ENCODE data around the gene TMX2. TPM values are rescaled to one million over a fixed set of nuclear protein-coding genes. Genes with fewer than 3 reads are reported as not detected.

Gene TMX2
- total and polyA plus RNA-seq, 9 of the 15 experiments (the other 6 are each of a cell fraction or from before 2014, with no cell fraction given): 176 to 433 (median 227) TPM

DNA sequence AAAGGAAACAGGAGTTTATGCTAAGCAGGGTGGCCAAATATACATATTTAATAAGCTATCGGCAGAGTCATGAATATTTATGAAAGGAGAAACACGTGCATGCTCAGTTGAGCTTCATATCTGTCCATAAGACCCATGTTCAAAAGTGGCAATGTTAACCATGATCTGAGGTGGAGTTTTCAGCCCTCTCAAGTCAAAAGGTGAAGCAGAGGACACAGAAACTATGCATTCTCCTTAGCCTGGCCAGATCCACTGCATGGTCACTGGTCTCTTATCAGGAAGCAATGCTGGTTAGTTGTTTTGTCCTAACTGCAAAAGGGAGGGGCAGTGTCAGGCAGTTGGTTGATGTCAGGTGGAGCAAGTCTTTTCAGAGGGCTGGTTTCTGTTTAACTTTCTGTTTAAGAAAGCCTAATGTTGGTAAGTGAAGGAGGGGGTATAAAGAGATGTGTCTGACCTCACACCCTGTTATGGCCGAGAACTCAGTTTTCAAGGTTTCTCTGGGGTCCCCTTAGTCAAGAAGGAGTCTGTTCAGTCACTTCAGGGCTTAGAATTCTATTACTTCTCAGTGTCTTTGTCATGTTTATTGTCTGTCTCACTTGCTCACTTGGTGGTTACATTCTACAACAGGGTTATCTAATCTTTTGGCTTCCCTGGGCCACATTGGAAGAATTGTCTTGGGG, 23.4 kb downstream of the TMX2 start (continued):
- TF ChIP-seq TOE1 (IDR thresholded peaks at IDR 0.05; ENCODE audit: borderline replicate concordance): 0 out of 2 replicates have a peak, but pooled peaks have one; percentile 59
- no peak for TF ChIP-seq TOE1 (CRISPR knock-in tag; IDR thresholded peaks at IDR 0.05; ENCODE audit: borderline replicate concordance, low read depth)
- 0 out of 2 replicates have a peak, but pooled peaks have one; percentile 28 for TF ChIP-seq POLR2H (tag; IDR thresholded peaks at IDR 0.05; ENCODE audit: low read depth)
- no peak for TF ChIP-seq FOXO4 (CRISPR knock-in tag; IDR thresholded peaks at IDR 0.05)
- 0 out of 2 replicates have a peak, but pooled peaks have one; percentile 18 for TF ChIP-seq DMBX1 (CRISPR knock-in tag; IDR thresholded peaks at IDR 0.05; ENCODE audit: borderline replicate concordance)
- peak; percentile 32; the same call in 1 of the 2 replicates for TF ChIP-seq RAD51 (IDR thresholded peaks at IDR 0.05; ENCODE audit: borderline replicate concordance, low read depth)
- peak; percentile 55 for TF ChIP-seq TCF3 (CRISPR knock-in tag; IDR thresholded peaks at IDR 0.05)
- TF ChIP-seq, protein P1, sequence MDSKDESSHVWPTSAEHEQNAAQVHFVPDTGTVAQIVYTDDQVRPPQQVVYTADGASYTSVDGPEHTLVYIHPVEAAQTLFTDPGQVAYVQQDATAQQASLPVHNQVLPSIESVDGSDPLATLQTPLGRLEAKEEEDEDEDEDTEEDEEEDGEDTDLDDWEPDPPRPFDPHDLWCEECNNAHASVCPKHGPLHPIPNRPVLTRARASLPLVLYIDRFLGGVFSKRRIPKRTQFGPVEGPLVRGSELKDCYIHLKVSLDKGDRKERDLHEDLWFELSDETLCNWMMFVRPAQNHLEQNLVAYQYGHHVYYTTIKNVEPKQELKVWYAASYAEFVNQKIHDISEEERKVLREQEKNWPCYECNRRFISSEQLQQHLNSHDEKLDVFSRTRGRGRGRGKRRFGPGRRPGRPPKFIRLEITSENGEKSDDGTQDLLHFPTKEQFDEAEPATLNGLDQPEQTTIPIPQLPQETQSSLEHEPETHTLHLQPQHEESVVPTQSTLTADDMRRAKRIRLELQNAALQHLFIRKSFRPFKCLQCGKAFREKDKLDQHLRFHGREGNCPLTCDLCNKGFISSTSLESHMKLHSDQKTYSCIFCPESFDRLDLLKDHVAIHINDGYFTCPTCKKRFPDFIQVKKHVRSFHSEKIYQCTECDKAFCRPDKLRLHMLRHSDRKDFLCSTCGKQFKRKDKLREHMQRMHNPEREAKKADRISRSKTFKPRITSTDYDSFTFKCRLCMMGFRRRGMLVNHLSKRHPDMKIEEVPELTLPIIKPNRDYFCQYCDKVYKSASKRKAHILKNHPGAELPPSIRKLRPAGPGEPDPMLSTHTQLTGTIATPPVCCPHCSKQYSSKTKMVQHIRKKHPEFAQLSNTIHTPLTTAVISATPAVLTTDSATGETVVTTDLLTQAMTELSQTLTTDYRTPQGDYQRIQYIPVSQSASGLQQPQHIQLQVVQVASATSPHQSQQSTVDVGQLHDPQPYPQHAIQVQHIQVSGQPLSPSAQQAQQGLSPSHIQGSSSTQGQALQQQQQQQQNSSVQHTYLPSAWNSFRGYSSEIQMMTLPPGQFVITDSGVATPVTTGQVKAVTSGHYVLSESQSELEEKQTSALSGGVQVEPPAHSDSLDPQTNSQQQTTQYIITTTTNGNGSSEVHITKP (IDR thresholded peaks at IDR 0.05; ENCODE audit: partially characterized antibody): peak; percentile 65
- TF ChIP-seq ARNT (IDR thresholded peaks at IDR 0.05): 0 out of 4 replicates have a peak, but pooled peaks of 1 of the 2 experiments have one; percentile 38
- TF ChIP-seq ZNF316 (IDR thresholded peaks at IDR 0.05): no peak
- no peak for TF ChIP-seq SETDB1 (IDR thresholded peaks at IDR 0.05; ENCODE audit: low read length)
- no peak for TF ChIP-seq PHB (CRISPR knock-in tag; IDR thresholded peaks at IDR 0.05)
- peak; percentile 79 for TF ChIP-seq SOX6 (IDR thresholded peaks at IDR 0.05)
- TF ChIP-seq, protein P2, sequence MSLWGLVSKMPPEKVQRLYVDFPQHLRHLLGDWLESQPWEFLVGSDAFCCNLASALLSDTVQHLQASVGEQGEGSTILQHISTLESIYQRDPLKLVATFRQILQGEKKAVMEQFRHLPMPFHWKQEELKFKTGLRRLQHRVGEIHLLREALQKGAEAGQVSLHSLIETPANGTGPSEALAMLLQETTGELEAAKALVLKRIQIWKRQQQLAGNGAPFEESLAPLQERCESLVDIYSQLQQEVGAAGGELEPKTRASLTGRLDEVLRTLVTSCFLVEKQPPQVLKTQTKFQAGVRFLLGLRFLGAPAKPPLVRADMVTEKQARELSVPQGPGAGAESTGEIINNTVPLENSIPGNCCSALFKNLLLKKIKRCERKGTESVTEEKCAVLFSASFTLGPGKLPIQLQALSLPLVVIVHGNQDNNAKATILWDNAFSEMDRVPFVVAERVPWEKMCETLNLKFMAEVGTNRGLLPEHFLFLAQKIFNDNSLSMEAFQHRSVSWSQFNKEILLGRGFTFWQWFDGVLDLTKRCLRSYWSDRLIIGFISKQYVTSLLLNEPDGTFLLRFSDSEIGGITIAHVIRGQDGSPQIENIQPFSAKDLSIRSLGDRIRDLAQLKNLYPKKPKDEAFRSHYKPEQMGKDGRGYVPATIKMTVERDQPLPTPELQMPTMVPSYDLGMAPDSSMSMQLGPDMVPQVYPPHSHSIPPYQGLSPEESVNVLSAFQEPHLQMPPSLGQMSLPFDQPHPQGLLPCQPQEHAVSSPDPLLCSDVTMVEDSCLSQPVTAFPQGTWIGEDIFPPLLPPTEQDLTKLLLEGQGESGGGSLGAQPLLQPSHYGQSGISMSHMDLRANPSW (CRISPR knock-in tag; IDR thresholded peaks at IDR 0.05): 0 out of 2 replicates have a peak, but pooled peaks have one; percentile 31
- no peak for TF ChIP-seq HNRNPLL (IDR thresholded peaks at IDR 0.05; ENCODE audit: low read depth, low read length, poor library complexity, severe bottlenecking)
- TF ChIP-seq, protein P3, sequence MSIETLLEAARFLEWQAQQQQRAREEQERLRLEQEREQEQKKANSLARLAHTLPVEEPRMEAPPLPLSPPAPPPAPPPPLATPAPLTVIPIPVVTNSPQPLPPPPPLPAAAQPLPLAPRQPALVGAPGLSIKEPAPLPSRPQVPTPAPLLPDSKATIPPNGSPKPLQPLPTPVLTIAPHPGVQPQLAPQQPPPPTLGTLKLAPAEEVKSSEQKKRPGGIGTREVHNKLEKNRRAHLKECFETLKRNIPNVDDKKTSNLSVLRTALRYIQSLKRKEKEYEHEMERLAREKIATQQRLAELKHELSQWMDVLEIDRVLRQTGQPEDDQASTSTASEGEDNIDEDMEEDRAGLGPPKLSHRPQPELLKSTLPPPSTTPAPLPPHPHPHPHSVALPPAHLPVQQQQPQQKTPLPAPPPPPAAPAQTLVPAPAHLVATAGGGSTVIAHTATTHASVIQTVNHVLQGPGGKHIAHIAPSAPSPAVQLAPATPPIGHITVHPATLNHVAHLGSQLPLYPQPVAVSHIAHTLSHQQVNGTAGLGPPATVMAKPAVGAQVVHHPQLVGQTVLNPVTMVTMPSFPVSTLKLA (conservative IDR thresholded peaks at IDR 0.05): peak; percentile 68 to 77; a peak in 3 of 4 replicates
